Measurements from ENCODE around the gene IRF1. TPM values are rescaled to one million over a fixed set of nuclear protein-coding genes. Genes with fewer than 3 reads are reported as not detected.

The IRF1 gene
- polyA plus RNA-seq, 3 donors, result 125 to 363 (median 129) TPM

DNA sequence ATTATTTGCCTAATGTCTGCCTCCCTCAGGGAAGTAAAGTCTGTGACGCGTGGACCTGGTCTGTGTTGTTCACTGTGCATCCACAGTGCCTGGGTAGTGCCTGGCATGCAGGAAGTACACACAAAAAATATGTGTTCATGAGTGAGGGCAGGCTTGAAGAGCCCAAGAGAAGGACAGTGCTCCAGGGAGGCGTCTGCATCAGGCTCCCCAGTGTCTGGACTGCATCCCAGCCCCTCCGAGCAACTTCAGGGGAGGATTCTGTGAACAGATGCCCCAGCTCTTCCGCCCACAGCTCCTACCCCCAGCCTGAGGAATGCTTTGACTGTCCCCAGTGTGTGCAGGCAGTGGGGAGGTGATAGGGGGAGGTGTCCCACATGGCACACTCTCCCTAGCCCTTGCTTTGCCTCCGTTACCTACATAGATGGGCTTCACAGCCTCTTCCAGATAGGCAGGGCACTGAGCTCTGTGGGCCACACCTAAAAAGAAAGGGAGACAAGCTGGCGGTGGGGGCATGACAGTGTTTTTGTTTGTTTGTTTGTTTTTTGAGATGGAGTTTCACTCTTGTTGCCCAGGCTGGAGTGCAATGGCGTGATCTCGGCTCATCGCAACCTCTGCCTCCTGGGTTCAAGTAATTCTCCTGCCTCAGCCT lies 25.4 kb downstream of the IRF1 start:
- H3K27ac Mint-ChIP-seq, result peak overlapping the region; percentile 91 to 98 (median 97)
- Histone ChIP-seq H3K9ac (ENCODE audit: insufficient read depth, low read length, poor library complexity, severe bottlenecking) (no peak overlapping the region), H3K27me3 (ENCODE audit: control insufficient read depth in 2 of 2, insufficient read depth in 2 of 2, low read length in 2 of 2) (no peaks in the 10 kb centered on the region), H3K79me2 (ENCODE audit: insufficient read depth, low read length) (peaks cover 28% of the 10 kb centered on the region), H3K4me3 (replicated peaks in 1 of 3; ENCODE audit: low read depth in 2 of 3, low read length in 3 of 3) (peak overlapping the region in 1 of 3 experiments; percentile 67), H3K36me3 (replicated peaks in 1 of 2; ENCODE audit: control insufficient read depth in 1 of 2, insufficient read depth in 2 of 2, low read length in 2 of 2) (no peaks in the 10 kb centered on the region), H3K27ac (ENCODE audit: low read depth in 1 of 2, low read length in 2 of 2) (peak overlapping the region; percentile 79 to 84), H2AFZ (ENCODE audit: insufficient read depth, low read depth, low read length, poor library complexity, severe bottlenecking) (no peak overlapping the region), H3K4me2 (replicated peaks; ENCODE audit: extremely low read depth, low read length, poor library complexity, severe bottlenecking) (peak overlapping the region; percentile 69), H3K9me3 (replicated peaks in 1 of 2; ENCODE audit: control insufficient read depth in 1 of 2, insufficient read depth in 1 of 2, low read length in 2 of 2) (peaks cover 7% of the 10 kb centered on the region in 2 donors), H4K20me1 (ENCODE audit: insufficient read depth, low read length) (no peaks in the 10 kb centered on the region), H3K4me1 (ENCODE audit: control insufficient read depth in 1 of 2, insufficient read depth in 2 of 2, low read length in 2 of 2) (peaks cover 94 to 100% of the 10 kb centered on the region in 2 donors)
- peaks cover 0 to 12% (median 4%) of the 10 kb centered on the region in 3 donors for H3K27me3 Mint-ChIP-seq (ENCODE audit: low read depth in 3 of 3)
- H3K4me1 Mint-ChIP-seq, result peaks cover 99% of the 10 kb centered on the region
- peaks cover 7 to 14% (median 10%) of the 10 kb centered on the region in 7 donors for H3K9me3 Mint-ChIP-seq
- intact Hi-C loops (cut with micrococcal nuclease), result no loop called here
- WGBS (ENCODE audit: insufficient coverage), result 62% methylated on average over 5 of the region's 10 CpGs
- TF ChIP-seq, protein P1, sequence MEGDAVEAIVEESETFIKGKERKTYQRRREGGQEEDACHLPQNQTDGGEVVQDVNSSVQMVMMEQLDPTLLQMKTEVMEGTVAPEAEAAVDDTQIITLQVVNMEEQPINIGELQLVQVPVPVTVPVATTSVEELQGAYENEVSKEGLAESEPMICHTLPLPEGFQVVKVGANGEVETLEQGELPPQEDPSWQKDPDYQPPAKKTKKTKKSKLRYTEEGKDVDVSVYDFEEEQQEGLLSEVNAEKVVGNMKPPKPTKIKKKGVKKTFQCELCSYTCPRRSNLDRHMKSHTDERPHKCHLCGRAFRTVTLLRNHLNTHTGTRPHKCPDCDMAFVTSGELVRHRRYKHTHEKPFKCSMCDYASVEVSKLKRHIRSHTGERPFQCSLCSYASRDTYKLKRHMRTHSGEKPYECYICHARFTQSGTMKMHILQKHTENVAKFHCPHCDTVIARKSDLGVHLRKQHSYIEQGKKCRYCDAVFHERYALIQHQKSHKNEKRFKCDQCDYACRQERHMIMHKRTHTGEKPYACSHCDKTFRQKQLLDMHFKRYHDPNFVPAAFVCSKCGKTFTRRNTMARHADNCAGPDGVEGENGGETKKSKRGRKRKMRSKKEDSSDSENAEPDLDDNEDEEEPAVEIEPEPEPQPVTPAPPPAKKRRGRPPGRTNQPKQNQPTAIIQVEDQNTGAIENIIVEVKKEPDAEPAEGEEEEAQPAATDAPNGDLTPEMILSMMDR (IDR thresholded peaks at IDR 0.05), result no peak
- H3K36me3 Mint-ChIP-seq, result peaks cover 41 to 44% of the 10 kb centered on the region in 2 donors
- peak overlapping the region; percentile 58 to 85 for H3K4me3 Mint-ChIP-seq
- DNase-seq, result no peak

DNA sequence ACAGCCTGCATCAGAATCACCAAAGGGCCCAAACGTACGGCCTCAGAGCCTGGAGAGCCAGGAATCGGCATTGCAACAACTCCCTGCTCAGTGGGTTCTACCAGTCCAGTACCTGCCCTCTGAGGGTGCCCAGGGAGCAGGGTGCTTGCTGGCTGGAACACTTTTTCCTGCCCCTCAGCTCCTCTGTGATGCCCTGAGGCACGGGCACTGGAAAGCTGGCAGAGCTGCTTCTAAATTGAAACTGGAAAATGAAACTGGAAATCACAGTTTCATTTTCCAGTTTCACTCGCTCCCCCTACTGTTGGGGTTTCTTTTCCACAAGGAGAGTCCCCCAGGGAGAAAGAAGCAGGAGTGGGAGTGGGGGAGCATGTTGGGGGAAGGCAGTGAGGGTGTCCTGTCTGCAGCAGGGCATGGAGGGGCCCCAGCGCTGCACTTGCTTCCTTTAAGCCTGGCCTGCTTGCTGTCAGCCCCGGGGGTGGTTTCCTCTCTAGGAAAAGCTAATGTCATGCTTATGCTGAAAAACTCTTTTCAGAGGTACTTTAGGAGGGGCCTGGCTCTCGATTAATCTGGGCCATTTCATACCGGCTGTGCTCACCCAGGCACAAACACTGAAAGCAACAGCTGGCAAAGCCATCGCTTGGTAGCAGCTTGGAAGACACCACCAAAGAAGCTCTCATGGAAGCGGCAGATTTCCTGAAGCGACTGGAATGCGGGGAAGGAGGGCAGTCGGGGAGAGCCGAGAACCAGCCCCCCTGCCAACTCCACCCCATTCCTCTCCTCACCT lies 26.2 kb downstream of the IRF1 start:
- Histone ChIP-seq H3K27me3 (ENCODE audit: control insufficient read depth in 2 of 2, insufficient read depth in 2 of 2, low read length in 2 of 2) (no peaks in the 10 kb centered on the region), H3K36me3 (replicated peaks in 1 of 2; ENCODE audit: control insufficient read depth in 1 of 2, insufficient read depth in 2 of 2, low read length in 2 of 2) (no peaks in the 10 kb centered on the region), H2AFZ (ENCODE audit: insufficient read depth, low read depth, low read length, poor library complexity, severe bottlenecking) (peak overlapping the region; percentile 46), H3K27ac (ENCODE audit: low read depth in 1 of 2, low read length in 2 of 2) (peak overlapping the region; percentile 53 to 84), H3K4me2 (replicated peaks; ENCODE audit: extremely low read depth, low read length, poor library complexity, severe bottlenecking) (peak overlapping the region; percentile 69), H3K79me2 (ENCODE audit: insufficient read depth, low read length) (peaks cover 23% of the 10 kb centered on the region), H3K9me3 (replicated peaks in 1 of 2; ENCODE audit: control insufficient read depth in 1 of 2, insufficient read depth in 1 of 2, low read length in 2 of 2) (peaks cover 3 to 5% of the 10 kb centered on the region in 2 donors), H3K9ac (ENCODE audit: insufficient read depth, low read length, poor library complexity, severe bottlenecking) (peak overlapping the region; percentile 38), H4K20me1 (ENCODE audit: insufficient read depth, low read length) (no peaks in the 10 kb centered on the region), H3K4me3 (replicated peaks in 1 of 3; ENCODE audit: low read depth in 2 of 3, low read length in 3 of 3) (peak overlapping the region in 1 of 3 experiments; percentile 67), H3K4me1 (ENCODE audit: control insufficient read depth in 1 of 2, insufficient read depth in 2 of 2, low read length in 2 of 2) (peaks cover 99 to 100% of the 10 kb centered on the region in 2 donors)
- Mint-ChIP-seq H3K9me3 (peaks cover 7 to 8% (median 7%) of the 10 kb centered on the region in 7 donors), H3K4me1 (peaks cover 100% of the 10 kb centered on the region), H3K36me3 (peaks cover 34 to 37% of the 10 kb centered on the region in 2 donors), H3K4me3 (peak overlapping the region; percentile 58 to 85), H3K27ac (peak overlapping the region; percentile 91 to 98 (median 96)), H3K27me3 (ENCODE audit: low read depth in 3 of 3) (peaks cover 0 to 8% (median 4%) of the 10 kb centered on the region in 3 donors)
- WGBS (ENCODE audit: insufficient coverage), result 15% methylated on average over 10 of the region's 15 CpGs
- no peak for DNase-seq
- intact Hi-C loops (cut with micrococcal nuclease), result loop anchor here (5.0 kb wide), 2 partner anchors 33 to 37 kb away; no protein-coding TSS in a partner anchor
- TF ChIP-seq, protein P1 (IDR thresholded peaks at IDR 0.05), result no peak
